ENCODE measurements around the gene ABLIM2.

- no peak for TF ChIP-seq CTCF (IDR thresholded peaks at IDR 0.05)
- TF ChIP-seq POLR2A (IDR thresholded peaks at IDR 0.05) = no peak
Measured at GRCh38 chr4:8026453-8026852, 132.2 kb downstream of the ABLIM2 start.

Measured in body of pancreas (tissue), 4 donors.